ENCODE results near the gene RHOBTB3. TPM values are rescaled to one million over a fixed set of nuclear protein-coding genes. Genes with fewer than 3 reads are reported as not detected.
"Not testable (repeated sequence)": the region's sequence is repeated elsewhere in the genome, so short reads cannot be mapped to it uniquely, and the experiment has no call there.

Gene RHOBTB3
- total RNA-seq, 1 donor = 82.2 TPM

GRCh38 chr5:95836544-95836943 lies 105.4 kb downstream of the RHOBTB3 start:
- no peak for TF ChIP-seq CTCF (IDR thresholded peaks at IDR 0.05; ENCODE audit: insufficient read depth, low read length)
- no peak for DNase-seq (ENCODE audit: low read depth)
- no peak overlapping the region for H3K4me3 ChIP-seq (ENCODE audit: low read depth, low read length)

GRCh38 chr5:95836971-95837370 lies 105.8 kb downstream of the RHOBTB3 start:
- not testable (repeated sequence) for H3K4me3 ChIP-seq (ENCODE audit: low read depth, low read length); DNase-seq (ENCODE audit: low read depth)

GRCh38 chr5:95837492-95837891 lies 106.4 kb downstream of the RHOBTB3 start:
- TF ChIP-seq CTCF (IDR thresholded peaks at IDR 0.05; ENCODE audit: insufficient read depth, low read length) = no peak
- DNase-seq (ENCODE audit: low read depth) = no peak
- no peak overlapping the region for H3K4me3 ChIP-seq (ENCODE audit: low read depth, low read length)

GRCh38 chr5:95838001-95838520 lies 106.9 kb downstream of the RHOBTB3 start:
- no peak for TF ChIP-seq CTCF (IDR thresholded peaks at IDR 0.05; ENCODE audit: insufficient read depth, low read length)
- H3K4me3 ChIP-seq (ENCODE audit: low read depth, low read length) = no peak overlapping the region
- DNase-seq (ENCODE audit: low read depth) = no peak

- no peak for TF ChIP-seq CTCF (IDR thresholded peaks at IDR 0.05; ENCODE audit: insufficient read depth, low read length)
- no peak overlapping the region for H3K4me3 ChIP-seq (ENCODE audit: low read depth, low read length)
- DNase-seq (ENCODE audit: low read depth) = no peak
These were observed 107.4 kb downstream of the RHOBTB3 start for GRCh38 chr5:95838556-95838955.

GRCh38 chr5:95839658-95840057 lies 108.5 kb downstream of the RHOBTB3 start:
- DNase-seq (ENCODE audit: low read depth) = no peak
- TF ChIP-seq CTCF (IDR thresholded peaks at IDR 0.05; ENCODE audit: insufficient read depth, low read length) = no peak
- no peak overlapping the region for H3K4me3 ChIP-seq (ENCODE audit: low read depth, low read length)

GRCh38 chr5:95840956-95841705 lies 110.0 kb downstream of the RHOBTB3 start:
- no peak for TF ChIP-seq CTCF (IDR thresholded peaks at IDR 0.05; ENCODE audit: insufficient read depth, low read length)
- no peak for DNase-seq (ENCODE audit: low read depth)
- no peak overlapping the region for H3K4me3 ChIP-seq (ENCODE audit: low read depth, low read length)

All from fibroblast of the aortic adventitia (primary cell).